GM23338 (cell line): Measurements from ENCODE around the gene MAP2K6. TPM values are rescaled to one million over a fixed set of nuclear protein-coding genes. Genes with fewer than 3 reads are reported as not detected.

Source experiments
- ATAC-seq: fragments of 200-7000 bp; cut with Tn5 transposase; 3 replicates; pipeline ENCODE4 v1.9.1; 2020
- DNase-seq: peaks from one replicate; pipeline ENCODE4 v3.0.0-alpha.2; 2015; ENCODE audit warnings: low spot score
- H2AFZ ChIP-seq: fragments of 200-600 bp; sonication (generic); 2 replicates; pipeline ENCODE4 v1.8.0; 2016; ENCODE audit warnings: antibody characterized with exemption, mild to moderate bottlenecking, moderate library complexity
- H3F3A ChIP-seq: fragments of 200-600 bp; sonication (generic); replicated peaks from 2 replicates; pipeline ENCODE4 v1.8.0; 2017; ENCODE audit warnings: antibody characterized with exemption, mixed run types, low read depth
- H3K27ac ChIP-seq: fragments of 200-600 bp; sonication (generic); 2 replicates; pipeline ENCODE4 v1.6.1; 2016; ENCODE audit warnings: low read depth
- H3K27me3 ChIP-seq: fragments of 200-600 bp; sonication (generic); 2 replicates; pipeline ENCODE4 v1.8.0; 2016; ENCODE audit warnings: mild to moderate bottlenecking, mixed run types, moderate library complexity; ENCODE audit not compliant: insufficient read depth
- H3K36me3 ChIP-seq: fragments of 200-600 bp; sonication (generic); 2 replicates; pipeline ENCODE4 v1.8.0; 2016; ENCODE audit warnings: mild to moderate bottlenecking; ENCODE audit not compliant: insufficient read depth
- H3K4me1 ChIP-seq: fragments of 200-600 bp; sonication (generic); 2 replicates; pipeline ENCODE4 v1.8.0; 2016; ENCODE audit warnings: mild to moderate bottlenecking, moderate library complexity; ENCODE audit not compliant: insufficient read depth
- H3K4me2 ChIP-seq: fragments of 200-600 bp; sonication (generic); 2 replicates; pipeline ENCODE4 v1.7.1; 2017; ENCODE audit warnings: mixed run types
- H3K4me3 ChIP-seq: fragments of 200-600 bp; sonication (generic); 2 replicates; pipeline ENCODE4 v1.6.1; 2016; ENCODE audit warnings: mixed run types
- H3K79me2 ChIP-seq: fragments of 200-600 bp; sonication (generic); replicated peaks from 2 replicates; pipeline ENCODE4 v1.8.0; 2017; ENCODE audit warnings: mild to moderate bottlenecking; ENCODE audit not compliant: insufficient read depth
- H3K9me2 ChIP-seq: fragments of 200-600 bp; sonication (generic); 2 replicates; pipeline ENCODE4 v1.8.0; 2017; ENCODE audit not compliant: insufficient read depth
- H4K20me1 ChIP-seq: fragments of 200-600 bp; sonication (generic); replicated peaks from 2 replicates; pipeline ENCODE4 v1.8.0; 2017; ENCODE audit warnings: mild to moderate bottlenecking; ENCODE audit not compliant: insufficient read depth
- H3K27ac Mint-ChIP-seq: 2 replicates; pipeline ENCODE4 v1.8.0; 2020; ENCODE audit warnings: inconsistent platforms, mild to moderate bottlenecking, moderate library complexity, mixed read lengths
- H3K27me3 Mint-ChIP-seq: 3 replicates; pipeline ENCODE4 v1.8.0; 2022; ENCODE audit warnings: low read depth, mild to moderate bottlenecking, moderate library complexity, mixed read lengths, inconsistent platforms; ENCODE audit not compliant: insufficient read depth, poor library complexity
- H3K36me3 Mint-ChIP-seq: 3 replicates; pipeline ENCODE4 v1.8.0; 2021; ENCODE audit warnings: low read depth, mild to moderate bottlenecking, inconsistent platforms, moderate library complexity, mixed read lengths
- H3K4me1 Mint-ChIP-seq: 3 replicates; pipeline ENCODE4 v1.8.0; 2020; ENCODE audit warnings: mild to moderate bottlenecking, inconsistent platforms, mixed read lengths
- H3K4me3 Mint-ChIP-seq: 3 replicates; pipeline ENCODE4 v1.8.0; 2021; ENCODE audit warnings: moderate library complexity, mild to moderate bottlenecking, inconsistent platforms, mixed read lengths
- H3K9me3 Mint-ChIP-seq: 3 replicates; pipeline ENCODE4 v1.8.0; 2020; ENCODE audit warnings: moderate library complexity, mild to moderate bottlenecking, inconsistent platforms, mixed read lengths
- CTCF ChIP-seq, 2 experiments: fragments of 200-600 bp in 1 of 2; sonication (generic) in 1 of 2; conservative IDR thresholded peaks; 2 replicates each; pipeline versions ENCODE4 v1.5.1 to v1.6.1; 2016 to 2017; ENCODE audit warnings: antibody characterized with exemption in 2 of 2, low read depth in 2 of 2, mild to moderate bottlenecking in 2 of 2, moderate library complexity in 1 of 2
- EZH2 ChIP-seq: fragments of 200-600 bp; sonication (generic); IDR thresholded peaks from one replicate; pipeline ENCODE4 v1.8.0; 2017; ENCODE audit warnings: antibody characterized with exemption, mild to moderate bottlenecking, low read depth; ENCODE audit not compliant: unreplicated experiment
- JUNB ChIP-seq: IDR thresholded peaks from one replicate; pipeline ENCODE4 v1.6.1; 2016; ENCODE audit warnings: antibody characterized with exemption; ENCODE audit not compliant: unreplicated experiment
- NANOG ChIP-seq: IDR thresholded peaks from 2 replicates; pipeline ENCODE4 v1.6.1; 2016; ENCODE audit warnings: antibody characterized with exemption, borderline replicate concordance
- POLR2AphosphoS5 ChIP-seq: IDR thresholded peaks from 2 replicates; pipeline ENCODE4 v1.6.1; 2016; ENCODE audit warnings: antibody characterized with exemption, low read depth
- REST ChIP-seq: IDR thresholded peaks from one replicate; pipeline ENCODE4 v1.6.1; 2018; ENCODE audit warnings: antibody characterized with exemption; ENCODE audit not compliant: unreplicated experiment
- STAT1 ChIP-seq: IDR thresholded peaks from one replicate; pipeline ENCODE4 v1.6.1; 2016; ENCODE audit warnings: antibody characterized with exemption; ENCODE audit not compliant: unreplicated experiment
- ZNF331 ChIP-seq: fragments of 250-450 bp; sonication (Bioruptor Pico); IDR thresholded peaks from 2 replicates; pipeline ENCODE4 v1.5.0; 2020; ENCODE audit warnings: low read depth, mild to moderate bottlenecking, moderate library complexity
- ZNF462 ChIP-seq: fragments of 250-450 bp; sonication (Bioruptor Pico); IDR thresholded peaks from 2 replicates; pipeline ENCODE4 v1.5.0; 2020; ENCODE audit warnings: mild to moderate bottlenecking, moderate library complexity
- polyA plus RNA-seq: library from polyadenylated mRNA; unstranded; fragments of >200 nt; fragmentation: Nextera tagmentation; extraction: Ambion mirVana; gene quantifications from 2 replicates; pipeline ENCODE4 v1.2.1, GENCODE V29; 2016
- total RNA-seq: library from RNA; depleted of rRNA; stranded (reverse); fragments of >200 nt; shearing (Covaris generic); gene quantifications from 2 replicates; pipeline ENCODE4 v1.2.3, GENCODE V29; 2014

MAP2K6 gene
- total and polyA plus RNA-seq, 2 experiments from 2014 or later, result 26.3 to 31.1 TPM

- H3K9me2 ChIP-seq, result no peaks in the 10 kb centered on the region
- Mint-ChIP-seq H3K27ac (no peak overlapping the region), H3K4me3 (no peak overlapping the region), H3K9me3 (no peaks in the 10 kb centered on the region), H3K36me3 (no peaks in the 10 kb centered on the region), H3K4me1 (no peaks in the 10 kb centered on the region), H3K27me3 (peaks cover 5% of the 10 kb centered on the region)
- no peak overlapping the region for H2AFZ ChIP-seq
- no peak for TF ChIP-seq REST
- no peak for TF ChIP-seq CTCF (conservative IDR thresholded peaks at IDR 0.05; ENCODE audit: low read depth in 2 of 2)
- no peak for TF ChIP-seq POLR2AphosphoS5
- TF ChIP-seq STAT1, result no peak
- TF ChIP-seq ZNF462 (CRISPR knock-in tag), result no peak
- TF ChIP-seq EZH2, result no peak
- no peak for TF ChIP-seq JUNB
- no peak for TF ChIP-seq ZNF331 (CRISPR knock-in tag)
- TF ChIP-seq NANOG, result no peak
- no peaks in the 10 kb centered on the region for H3K4me1 ChIP-seq
- no peak overlapping the region for H3K27ac ChIP-seq
- DNase-seq (no peak), ATAC-seq (no peak)
- H3K4me2 ChIP-seq, result no peak overlapping the region
- no peaks in the 10 kb centered on the region for H4K20me1 ChIP-seq
- H3K79me2 ChIP-seq, result no peaks in the 10 kb centered on the region
- no peaks in the 10 kb centered on the region for H3F3A ChIP-seq
- H3K4me3 ChIP-seq, result no peak overlapping the region
- no peaks in the 10 kb centered on the region for H3K36me3 ChIP-seq
- no peaks in the 10 kb centered on the region for H3K27me3 ChIP-seq
Measured at GRCh38 chr17:69565447-69565846, 150.9 kb downstream of the MAP2K6 start.
